Bone marrow (tissue), 2 donors: ENCODE measurements around the gene AGXT.
A peak's percentile ranks its signal among the peaks of the same experiment; 100 is the strongest.

Experiments
- DNase-seq, 2 donors: peaks; one replicate each; lab custom pipeline; 2025; lab: John Stamatoyannopoulos, UW

The AGXT gene

DNA sequence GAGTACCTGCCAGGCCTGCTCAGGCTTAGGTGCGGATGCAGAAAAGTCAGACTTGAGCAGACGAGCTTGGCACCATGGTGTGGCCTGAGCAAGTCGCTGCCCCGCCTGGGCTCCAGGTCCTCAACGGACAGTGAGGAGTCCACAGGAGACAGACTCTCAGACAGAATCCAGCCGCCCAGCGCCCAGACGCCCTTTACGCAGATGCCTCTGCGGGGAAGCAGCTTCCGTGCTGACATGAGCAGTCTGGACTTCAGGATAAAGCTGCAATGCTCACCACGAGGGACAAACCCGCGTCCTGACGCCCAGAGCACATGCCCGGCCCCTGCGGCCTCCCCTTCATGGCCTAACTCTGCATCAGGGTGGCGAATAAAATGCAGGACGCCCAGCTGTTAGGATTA lies 30.8 kb downstream of the AGXT start:
- DNase-seq: no peak

DNA sequence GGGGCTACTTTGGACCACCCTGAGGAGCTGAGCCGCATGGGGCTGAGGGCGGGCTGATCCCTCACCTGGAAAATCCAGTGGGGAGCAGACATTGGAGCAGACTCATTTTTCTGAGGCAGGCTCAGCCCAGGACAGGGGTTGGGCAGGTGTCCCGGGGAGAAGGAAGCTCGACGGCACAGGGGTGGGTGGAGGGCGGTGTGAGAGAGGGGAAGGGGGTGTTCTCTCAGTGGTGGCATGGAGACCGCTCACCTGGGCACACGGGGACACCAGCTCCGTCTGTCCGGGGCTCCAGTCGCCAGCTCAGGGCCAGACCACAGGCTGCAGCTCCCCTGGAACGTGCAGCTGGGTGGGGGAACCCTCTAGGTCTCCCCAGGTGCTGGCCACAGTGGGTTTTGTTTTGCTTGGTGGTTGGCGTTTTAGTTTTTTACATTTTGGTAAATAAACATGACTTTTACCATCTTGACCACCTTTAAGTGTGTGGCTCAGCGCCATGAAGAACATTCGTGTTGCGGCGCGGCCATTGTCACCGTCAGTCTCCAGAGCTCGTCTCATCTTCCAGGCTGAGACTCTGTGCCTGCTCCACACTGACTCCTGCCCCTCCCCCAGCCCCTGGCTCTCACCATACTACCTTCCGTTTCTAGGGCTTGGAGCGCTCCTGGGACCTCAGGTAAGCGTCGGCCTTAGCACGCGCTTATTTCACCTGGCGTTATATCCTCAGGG lies 31.7 kb downstream of the AGXT start:
- DNase-seq: no peak

DNA sequence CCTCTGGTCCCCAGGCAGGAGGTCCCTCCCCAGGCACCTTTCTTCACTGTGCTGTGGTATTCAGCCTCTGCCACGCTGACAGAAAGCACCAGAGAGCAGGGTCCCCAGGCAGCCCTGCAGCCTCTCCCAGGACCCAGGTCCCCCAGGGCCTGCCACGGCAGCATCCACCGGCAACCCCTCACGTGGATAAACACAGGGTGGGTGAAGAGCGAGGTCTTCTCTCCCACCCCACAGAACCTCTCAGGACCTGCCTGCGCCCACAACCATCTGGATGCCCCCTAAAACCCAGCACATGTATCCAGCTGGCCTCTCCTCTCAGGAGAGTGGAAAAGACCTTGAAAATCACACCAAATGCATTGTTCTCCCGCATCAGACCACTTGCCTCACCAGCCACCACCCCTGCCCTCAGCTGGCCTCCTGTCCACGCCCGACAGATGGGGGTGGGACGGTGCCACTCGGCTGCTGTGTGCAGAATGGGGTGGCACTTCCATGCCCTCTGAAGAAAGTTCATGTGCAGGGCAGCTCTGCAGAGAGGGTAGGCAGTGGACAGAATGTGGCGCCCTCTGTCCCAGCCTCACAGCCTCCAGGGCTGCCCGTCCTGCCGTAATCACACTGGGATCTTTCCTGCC lies 33.5 kb downstream of the AGXT start:
- no peak for DNase-seq

DNA sequence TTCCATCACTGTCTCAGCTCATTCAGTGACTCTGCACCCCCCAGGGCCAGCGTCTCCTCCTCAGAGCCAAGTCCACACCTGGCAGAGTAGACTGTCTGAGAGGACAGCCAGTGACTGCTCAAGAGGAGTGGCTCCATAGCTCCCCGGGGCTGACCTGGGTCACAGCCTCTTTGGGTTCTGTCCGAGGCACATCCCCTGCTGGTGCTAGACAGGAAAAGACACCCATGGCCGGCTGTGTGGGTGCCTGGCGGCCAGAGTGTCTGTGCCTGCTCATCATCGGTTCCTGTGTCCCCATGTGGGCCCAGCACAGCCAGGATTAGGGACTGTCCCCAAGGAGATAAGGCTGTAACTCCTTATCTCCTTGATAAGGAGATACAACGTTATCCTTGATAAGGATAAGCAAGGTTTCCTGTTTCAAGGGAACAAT lies 34.0 kb downstream of the AGXT start:
- no peak for DNase-seq

DNA sequence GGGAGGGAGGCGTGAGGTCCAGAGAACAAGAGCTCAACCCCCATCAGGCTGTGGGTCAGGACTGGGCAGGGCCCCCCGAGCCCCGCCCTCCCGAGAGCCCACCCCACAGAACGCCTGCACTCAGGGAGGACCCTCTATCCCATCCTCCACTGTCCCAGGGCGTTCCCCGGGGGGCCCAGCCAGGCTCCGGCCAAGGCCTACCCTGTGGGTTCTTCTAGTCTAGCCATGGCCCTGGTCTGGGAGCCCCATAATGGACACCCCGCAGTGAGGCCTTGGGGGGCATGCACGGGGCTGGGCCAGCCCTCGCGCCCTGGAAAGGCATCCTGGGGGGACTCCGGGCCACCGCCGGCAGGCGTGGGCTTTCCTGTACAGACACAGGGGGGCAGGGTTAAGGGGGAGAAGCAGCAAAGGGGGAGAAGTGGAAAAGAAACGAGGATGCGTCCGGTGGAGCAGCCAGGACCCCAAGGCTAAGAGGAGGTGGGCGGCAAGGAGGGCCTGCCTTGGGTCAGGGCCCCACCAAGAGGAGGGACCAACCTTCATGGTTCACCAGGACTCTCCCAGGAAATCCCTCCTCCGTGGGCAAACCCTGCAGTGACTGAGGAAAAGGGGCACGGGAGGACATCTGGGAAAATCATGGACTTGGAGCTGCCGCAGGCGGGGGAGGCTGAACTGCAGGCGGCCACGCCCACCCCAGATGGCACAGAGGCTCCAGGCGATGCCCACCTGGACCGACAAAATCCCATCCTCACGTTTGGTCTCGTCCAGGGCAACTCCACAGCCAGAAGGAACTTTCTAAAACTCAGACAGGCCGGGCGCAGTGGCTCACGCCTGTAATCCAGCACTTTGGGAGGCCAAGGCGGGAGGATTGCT lies 34.8 kb downstream of the AGXT start:
- DNase-seq: no peak

DNA sequence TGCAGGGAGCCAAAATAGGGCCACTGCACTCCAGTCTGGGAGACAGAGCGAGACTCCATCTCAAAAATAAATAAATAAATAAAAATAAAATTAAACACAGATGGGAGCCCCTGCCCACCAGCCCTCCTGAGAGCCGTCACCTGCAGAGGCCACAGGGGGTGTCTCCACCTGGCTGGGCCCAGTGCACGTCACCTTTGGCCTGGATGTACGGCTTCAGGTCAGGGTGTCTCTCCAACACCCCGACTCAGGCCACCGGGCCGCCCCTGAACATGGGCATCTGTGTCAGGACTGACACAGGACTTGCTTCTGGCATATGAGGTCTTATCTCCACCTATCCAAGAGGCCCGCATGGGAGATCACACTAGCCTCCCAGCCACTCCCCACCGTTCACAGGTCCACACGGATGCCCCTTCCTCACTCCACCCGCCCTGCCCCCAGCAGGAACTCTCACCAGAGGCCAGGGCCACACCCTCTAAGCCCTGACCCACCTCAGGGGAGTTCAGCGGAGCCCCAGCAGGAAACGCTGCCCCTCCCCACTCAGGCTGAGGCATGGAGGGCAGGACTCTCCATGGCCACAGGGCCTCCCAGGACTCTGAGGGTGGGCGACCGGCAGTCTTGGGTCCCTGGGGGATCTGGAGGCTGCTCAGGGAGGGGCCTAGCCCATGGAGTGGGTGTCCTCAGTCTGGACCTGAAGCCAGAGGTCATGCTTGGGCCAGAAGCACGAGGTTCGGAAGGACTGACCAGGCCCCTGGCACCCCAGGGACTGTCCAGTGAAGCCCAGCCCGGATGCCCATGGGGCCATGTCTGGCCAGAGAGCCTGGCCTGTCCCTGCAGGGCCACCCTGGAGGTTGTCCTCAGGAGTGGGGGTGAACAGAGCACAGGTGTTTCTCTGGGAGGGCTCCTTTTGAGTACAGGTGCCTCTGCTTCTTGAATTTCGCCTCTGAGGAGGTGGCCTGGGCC lies 35.9 kb downstream of the AGXT start:
- no peak for DNase-seq

DNA sequence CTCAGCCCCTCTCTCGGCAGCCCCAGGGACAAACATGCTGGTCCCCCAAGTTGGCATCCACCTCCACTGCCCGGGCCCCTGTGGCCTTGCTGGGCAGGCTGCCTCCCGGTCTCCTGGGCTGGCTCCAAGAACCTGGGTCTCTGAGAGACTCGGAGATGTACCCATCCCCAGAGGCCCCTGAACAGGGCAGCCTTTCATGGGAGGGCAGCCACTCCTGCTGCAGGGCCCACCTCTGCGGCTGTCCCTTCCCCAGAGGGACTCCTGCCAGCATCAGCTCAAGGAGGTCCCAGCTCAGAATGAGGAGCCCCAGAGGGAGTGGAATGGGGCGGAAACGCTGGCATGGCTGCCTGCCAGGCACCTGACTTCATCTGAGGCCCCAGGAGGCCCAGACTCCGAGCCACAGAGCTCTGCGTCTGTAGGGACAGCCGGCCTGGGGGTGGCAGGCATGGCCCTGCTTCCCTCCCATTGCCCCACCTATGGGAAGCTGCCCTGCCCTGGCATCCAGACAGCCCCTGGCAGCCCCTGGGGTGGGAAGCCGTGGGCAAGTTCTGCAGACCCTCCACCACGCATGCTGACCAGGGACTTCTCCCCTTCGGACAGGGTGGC lies 36.7 kb downstream of the AGXT start:
- DNase-seq: no peak

DNA sequence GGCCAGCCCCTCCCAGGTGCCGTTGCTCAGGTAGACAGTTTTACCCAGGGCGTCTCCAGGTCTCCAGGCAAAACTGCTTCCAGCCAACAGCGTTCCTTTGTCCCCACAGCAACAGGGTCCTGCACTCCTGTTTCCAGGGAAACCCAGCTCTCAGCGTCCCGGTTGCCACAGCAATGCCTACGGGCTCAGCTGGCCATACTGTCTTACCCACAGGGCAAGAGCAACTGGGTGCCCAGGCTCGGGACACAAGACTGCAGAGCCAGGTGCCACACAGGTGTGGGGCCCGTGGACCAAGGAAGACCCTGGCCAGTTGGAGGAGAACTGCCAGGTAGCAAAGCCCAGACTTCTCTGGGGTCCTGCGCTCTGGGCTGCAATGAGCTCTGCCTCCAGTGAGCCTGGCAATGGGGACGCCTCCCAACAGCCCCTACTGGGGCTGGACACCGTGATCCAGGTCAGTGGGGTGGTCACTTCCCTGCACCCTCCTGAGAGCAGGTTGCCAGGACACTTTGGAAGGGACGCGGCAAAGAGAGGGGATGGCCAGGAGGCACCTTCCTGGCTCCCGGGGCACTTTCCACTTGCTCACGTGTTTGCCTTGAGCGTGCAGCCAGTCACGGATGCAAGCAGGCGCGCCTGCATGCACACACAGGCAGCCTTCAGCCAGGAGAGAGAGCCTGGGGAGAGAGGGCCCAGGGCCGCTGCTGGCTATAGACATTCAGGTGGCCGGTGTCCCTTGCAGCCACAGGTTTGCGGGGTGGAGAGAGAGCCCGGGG lies 37.7 kb downstream of the AGXT start, which contains the start of gene CROCC2:
CROCC2 (plus strand) TSS at position 196 of the 770 bp plus-strand sequence; CDS start at position 374, 178 bp downstream.
- no peak for DNase-seq

DNA sequence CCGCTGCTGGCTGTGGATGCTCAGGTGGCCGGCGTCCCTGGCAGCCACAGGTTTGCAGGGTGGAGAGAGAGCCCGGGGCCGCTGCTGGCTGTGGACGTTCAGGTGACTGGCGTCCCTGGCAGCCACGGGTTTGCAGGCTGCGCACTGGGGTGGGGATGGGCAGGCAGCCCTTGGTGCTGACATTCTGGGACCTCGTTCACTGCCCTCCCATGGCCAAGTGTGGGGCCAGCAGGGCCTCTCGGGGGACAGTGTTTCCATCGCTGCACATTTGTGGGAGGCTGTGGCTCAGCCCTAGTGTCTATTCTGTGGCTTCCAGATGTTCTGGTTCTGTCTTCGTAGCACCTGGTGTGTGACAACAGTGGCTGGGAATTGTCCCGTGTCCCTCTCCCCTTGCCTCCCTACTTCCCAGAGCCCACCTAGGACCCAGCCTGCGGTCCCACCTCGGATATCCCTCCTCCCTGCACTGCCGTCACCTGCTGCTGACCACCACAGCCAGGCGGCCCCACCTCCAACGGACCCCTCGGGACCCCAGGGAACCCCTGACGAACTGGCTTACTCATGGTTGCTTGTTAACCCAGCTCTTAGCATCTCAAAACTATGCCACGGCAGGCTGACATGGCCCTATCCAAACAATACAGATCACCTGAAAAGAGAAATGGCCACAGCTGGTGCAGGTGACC lies 38.4 kb downstream of the AGXT start:
- DNase-seq: no peak

DNA sequence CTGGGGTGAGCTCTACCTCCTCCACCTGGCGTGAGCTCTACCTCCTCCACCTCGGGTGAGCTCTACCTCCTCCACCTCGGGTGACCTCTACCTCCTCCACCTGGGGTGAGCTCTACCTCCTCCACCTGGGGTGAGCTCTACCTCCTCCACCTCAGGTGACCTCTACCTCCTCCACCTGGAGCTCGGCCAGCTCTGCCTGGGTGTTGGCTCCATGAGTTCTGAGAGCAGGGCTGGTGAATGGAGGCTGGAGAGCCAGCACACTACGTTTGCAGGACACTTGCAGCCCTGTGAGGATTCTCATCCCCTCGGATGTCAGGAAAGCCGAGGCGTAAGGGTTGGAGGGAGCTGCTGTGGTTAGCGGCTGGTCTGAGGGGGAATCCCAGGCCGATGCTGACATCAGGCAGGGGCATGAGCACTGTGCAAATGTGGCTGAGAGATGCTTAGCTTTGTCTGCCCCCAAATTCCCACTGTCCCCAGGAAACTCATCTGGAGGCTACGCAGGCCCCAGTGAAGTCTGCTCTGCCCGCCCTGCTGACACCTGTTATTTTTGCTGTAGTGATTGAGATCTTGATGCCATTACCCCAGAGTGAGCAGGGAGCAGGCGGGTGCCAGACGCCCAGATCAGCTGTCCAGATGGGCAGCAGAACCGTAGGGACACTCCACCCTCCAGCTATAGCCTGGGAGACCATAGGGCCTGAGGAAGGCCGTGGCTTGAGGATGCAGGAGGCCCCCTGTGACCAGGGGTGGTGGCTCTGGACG lies 40.8 kb downstream of the AGXT start:
- DNase-seq: no peak

DNA sequence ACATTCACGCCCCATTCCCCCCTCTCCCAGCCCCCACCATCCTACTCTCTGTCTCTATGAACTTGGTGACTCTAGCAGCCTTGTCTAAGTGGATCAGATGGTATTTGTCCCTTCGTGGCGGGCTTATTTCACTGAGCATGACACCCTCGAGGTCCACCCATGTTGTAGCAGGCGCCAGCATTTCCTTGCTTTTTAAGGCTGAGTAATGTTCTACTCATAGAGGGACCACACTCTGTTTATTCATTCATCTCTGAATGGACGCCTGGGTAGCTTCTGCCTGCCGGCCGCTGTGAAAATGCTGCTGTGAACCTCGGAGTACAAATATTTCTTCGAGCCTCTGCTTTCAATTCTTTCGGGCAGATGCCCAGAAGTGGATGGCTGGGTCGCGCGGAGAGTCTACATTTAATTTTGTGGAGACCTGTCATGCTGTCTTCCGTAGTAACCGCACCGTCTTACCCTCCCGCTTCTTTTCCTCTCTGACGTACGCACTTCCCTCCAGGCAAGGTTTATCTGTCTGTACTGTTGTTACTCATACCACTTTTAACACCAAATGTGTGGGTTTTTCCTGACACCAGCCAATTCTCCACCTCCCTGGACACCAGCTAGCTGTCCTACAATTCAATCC lies 43.1 kb downstream of the AGXT start:
- no peak for DNase-seq

DNA sequence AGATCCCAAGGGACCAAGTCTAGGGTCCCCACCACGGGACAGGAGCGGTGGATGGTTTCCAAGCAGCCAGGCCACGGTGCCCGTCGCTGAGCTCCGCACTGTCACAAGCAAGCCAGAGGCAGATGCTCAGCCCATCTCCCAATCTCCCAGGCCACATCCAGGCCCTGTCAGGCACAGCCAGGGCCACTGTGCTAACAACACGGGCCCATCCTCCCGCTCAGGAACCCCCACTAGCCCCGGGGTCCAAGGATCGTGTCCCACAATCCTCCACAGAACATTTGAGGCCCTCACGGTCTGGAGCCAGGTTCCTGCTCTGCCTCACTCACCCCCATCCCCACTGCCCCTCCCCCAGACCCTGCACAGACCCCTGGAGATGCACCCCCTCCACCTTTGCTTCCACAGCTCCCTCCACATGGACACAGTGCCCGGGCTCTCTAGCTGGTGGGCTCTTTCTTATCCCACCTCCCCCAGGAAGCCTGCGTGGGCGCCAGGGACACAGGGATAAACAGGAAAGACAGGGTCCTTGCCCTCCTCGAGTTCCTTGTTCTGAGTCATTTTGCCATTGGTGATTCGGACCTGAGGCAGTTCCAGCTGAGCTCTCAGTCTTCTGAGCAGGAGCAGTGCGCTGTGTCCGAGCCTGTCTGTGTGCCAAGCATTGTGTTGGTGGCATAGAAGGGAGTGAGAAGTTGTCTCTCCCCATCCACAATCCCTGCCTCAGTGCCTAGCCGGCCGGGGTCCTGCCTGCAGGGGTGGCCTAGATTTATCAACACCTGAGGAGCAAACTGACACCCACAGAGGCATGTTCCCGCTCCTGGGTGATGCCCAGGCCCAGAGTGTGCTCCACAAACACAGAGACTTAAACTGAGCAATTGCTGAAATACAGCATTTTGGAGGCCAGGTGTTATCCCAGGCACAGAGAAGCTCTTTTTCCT lies 44.5 kb downstream of the AGXT start:
- no peak for DNase-seq

DNA sequence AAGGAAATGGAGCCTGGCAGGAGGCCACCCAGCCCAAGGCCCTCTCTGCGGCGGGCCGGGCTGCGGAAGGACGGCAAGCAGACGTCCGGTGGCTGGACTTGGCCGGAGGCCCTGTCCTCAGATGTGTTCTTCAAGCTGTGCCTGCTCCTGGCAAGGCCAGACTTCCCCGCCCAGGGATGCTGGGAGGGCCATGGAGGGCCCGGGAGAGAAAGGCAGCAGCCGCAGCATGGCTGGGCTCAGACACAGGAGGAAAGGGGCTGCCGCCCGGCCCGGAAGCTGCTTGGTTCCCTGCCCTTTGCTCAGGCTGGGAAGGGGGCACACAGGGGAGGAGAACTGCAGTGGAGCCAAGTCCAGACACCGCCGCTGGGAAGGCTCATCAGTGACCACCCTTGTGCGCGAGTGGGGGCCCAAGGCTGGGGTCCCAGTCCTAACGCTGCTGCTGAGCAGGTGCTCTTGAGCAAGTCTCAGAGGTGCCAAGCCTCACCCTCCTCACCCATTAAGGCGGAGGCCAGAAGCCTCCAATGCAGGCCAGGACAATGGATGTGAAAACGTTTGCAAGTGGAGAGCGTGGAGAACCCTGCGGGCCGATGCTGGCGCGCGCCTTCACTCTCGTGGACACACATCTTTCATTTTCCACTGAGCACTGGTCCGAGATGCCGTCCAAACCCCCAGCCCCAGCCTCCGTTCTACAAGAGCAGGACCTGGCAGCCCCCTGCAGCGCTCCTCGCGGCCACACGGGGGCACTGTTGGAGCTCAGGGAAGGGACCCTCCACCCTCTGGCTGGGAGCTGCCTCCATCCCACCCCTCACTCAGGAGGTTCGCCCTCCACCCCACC lies 45.4 kb downstream of the AGXT start:
- peak; percentile 14 to 24 for DNase-seq

DNA sequence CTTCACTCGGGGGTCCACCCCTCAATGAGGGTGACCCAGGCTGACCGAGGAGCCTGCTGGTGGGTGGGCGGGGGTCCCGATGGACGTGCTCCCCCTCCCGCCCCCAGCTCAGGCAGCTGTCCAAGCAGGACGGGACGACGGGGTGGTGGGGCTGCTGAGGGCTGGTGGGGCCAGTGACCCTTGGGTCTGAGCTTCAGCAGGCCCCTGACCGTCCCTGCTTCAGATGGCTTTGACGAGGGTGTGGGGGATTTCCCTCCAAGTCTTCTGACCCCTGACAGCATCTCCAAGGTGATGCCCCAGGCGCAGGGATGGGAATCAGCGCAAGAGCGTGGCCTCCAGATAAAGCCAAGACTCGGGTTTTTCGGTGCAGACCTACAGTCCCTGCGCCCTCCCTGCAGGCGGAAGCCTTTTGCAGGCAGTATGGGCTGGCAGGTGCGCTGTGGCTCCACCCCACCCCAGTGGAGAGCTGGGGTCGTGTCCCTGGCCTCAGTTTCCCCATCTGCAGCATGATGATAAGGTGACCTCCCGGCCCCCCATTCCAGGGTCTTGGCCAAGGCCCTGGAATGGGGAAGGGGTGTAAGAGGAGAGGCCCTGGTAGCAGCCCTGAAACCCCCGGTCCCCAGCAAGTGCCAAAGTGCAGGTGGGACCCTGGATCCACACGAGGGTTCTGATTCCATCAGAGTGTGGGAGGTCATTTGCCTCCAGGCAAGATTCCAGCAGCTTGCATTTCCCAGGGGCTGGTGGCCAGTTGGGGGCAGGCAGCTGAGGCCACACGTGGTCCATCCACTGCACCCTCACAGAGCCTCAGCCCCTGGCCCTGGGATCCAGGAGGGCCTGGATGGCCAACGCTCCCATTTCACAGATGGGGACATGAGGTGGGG lies 46.3 kb downstream of the AGXT start:
- DNase-seq: no peak

DNA sequence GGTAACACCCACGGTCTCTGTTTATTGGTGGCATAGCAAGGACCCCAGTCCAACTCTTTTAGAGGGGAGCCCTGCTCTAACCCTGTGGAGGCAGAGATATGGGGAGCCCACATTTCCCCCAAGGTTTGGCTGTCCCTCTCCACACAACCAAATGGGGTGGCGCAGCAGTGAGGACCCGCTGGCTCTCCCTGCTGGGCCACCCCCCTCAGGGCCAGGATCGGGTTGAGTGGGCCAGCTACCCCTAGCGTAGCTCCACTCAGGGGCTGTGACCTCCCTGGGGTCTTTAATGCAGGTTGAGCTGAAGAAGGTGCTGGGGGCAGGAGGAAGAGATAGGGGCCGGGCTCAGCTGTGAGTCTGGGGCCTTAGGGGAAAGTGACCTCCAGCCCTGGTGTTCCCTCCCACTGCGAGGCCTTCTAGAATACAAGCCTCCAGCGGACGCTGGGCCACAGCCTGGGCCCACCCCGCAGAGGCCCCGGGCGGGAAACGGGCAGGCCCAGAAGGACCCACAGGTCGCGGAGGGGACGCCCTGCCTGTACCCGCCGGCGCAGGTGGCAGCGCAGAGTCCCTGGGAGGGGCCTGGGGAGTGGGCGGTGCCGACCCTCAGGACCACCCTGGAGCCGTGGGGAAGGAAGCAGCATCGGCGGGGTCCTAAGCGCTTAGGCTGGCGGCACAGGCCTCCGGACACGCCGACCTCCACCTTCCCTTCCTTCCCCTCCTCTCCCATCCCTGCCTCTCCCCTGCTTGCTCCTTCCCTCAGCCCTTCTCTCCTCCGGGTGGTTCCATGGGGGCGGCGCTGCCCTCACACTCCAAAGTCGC lies 47.1 kb downstream of the AGXT start:
- no peak for DNase-seq
